Measurements from ENCODE around the gene CTIF. TPM values are rescaled to one million over a fixed set of nuclear protein-coding genes. Genes with fewer than 3 reads are reported as not detected.
A peak's percentile ranks its signal among the peaks of the same experiment; 100 is the strongest.

CTIF gene
- total and polyA plus RNA-seq, 10 donors, result 5.2 to 39.2 (median 18.5) TPM

- WGBS, 5 donors, result 83 to 94% (median 85%) methylated on average over 1 to 4 of the region's 4 CpGs
- Histone ChIP-seq H3K36me3 (peaks cover 4 to 19% (median 13%) of the 10 kb centered on the region in 6 donors), H3K4me3 (no peak overlapping the region), H3K9me3 (peaks cover 0 to 14% (median 11%) of the 10 kb centered on the region in 8 donors), H3K27me3 (replicated peaks in 1 of 7) (no peaks in the 10 kb centered on the region), H3K4me1 (peaks cover 4 to 53% (median 23%) of the 10 kb centered on the region in 6 donors), H3K27ac (peak overlapping the region in 1 of 8 donors; percentile 17)
- DNase-seq, result no peak
- TF ChIP-seq POLR2A (IDR thresholded peaks at IDR 0.05), result no peak
- intact Hi-C loops (cut with DNase I; ENCODE audit: low total_unique reads), result loop anchor here (10.0 kb wide), 4 partner anchors 370 to 740 kb away; no protein-coding TSS in a partner anchor
These were observed 136.0 kb downstream of the CTIF start for GRCh38 chr18:48674758-48675351.

GRCh38 chr18:48675352-48675761, 136.5 kb downstream of the CTIF start:
- Histone ChIP-seq H3K4me3 (no peak overlapping the region), H3K4me1 (peaks cover 4 to 59% (median 23%) of the 10 kb centered on the region in 6 donors), H3K36me3 (peaks cover 4 to 14% (median 12%) of the 10 kb centered on the region in 6 donors), H3K27ac (peak overlapping the region in 1 of 8 donors; percentile 17), H3K9me3 (peaks cover 0 to 14% (median 11%) of the 10 kb centered on the region in 8 donors), H3K27me3 (replicated peaks in 1 of 7) (no peaks in the 10 kb centered on the region)
- intact Hi-C loops (cut with DNase I; ENCODE audit: low total_unique reads), result loop anchor here (10.0 kb wide), 4 partner anchors 369 to 739 kb away; no protein-coding TSS in a partner anchor
- 10 to 21% (median 14%) methylated on average over 4 to 10 of the region's 10 CpGs for WGBS, 5 donors
- peak; percentile 96 for DNase-seq
- TF ChIP-seq POLR2A (IDR thresholded peaks at IDR 0.05), result no peak
- TF ChIP-seq POLR2AphosphoS5 (IDR thresholded peaks at IDR 0.05), result peak; percentile 37 to 69 (median 57)
- peak; percentile 85 to 96 (median 92) for TF ChIP-seq CTCF (IDR thresholded peaks at IDR 0.05 in 8 of 11, conservative IDR thresholded peaks at IDR 0.05 in 3 of 11)

- peak; percentile 71 for DNase-seq
- Histone ChIP-seq H3K4me3 (no peak overlapping the region), H3K27ac (no peak overlapping the region), H3K9me3 (peaks cover 0 to 9% (median 8%) of the 10 kb centered on the region in 8 donors), H3K36me3 (peaks cover 3 to 8% (median 8%) of the 10 kb centered on the region in 6 donors), H3K27me3 (replicated peaks in 1 of 7) (no peaks in the 10 kb centered on the region), H3K4me1 (peaks cover 4 to 64% (median 26%) of the 10 kb centered on the region in 6 donors)
- intact Hi-C loops (cut with DNase I; ENCODE audit: low total_unique reads), result loop anchor here (10.0 kb wide), 4 partner anchors 369 to 739 kb away; no protein-coding TSS in a partner anchor
- no peak for TF ChIP-seq POLR2A (IDR thresholded peaks at IDR 0.05)
- TF ChIP-seq CTCF (IDR thresholded peaks at IDR 0.05 in 8 of 11, conservative IDR thresholded peaks at IDR 0.05 in 3 of 11), result no peak
- TF ChIP-seq POLR2AphosphoS5 (IDR thresholded peaks at IDR 0.05), result no peak
- 76 to 92% (median 85%) methylated on average over 12 of the region's 12 CpGs for WGBS, 5 donors
These were observed 137.1 kb downstream of the CTIF start for GRCh38 chr18:48675912-48676311.

GRCh38 chr18:48676346-48676745, 137.5 kb downstream of the CTIF start:
- intact Hi-C loops (cut with DNase I; ENCODE audit: low total_unique reads), result loop anchor here (10.0 kb wide), 4 partner anchors 368 to 738 kb away; no protein-coding TSS in a partner anchor
- Histone ChIP-seq H3K9me3 (peaks cover 0 to 4% (median 3%) of the 10 kb centered on the region in 8 donors), H3K36me3 (peaks cover 0 to 4% (median 4%) of the 10 kb centered on the region in 6 donors), H3K4me3 (no peak overlapping the region), H3K27ac (peak overlapping the region in 1 of 8 donors; percentile 5), H3K27me3 (replicated peaks in 1 of 7) (no peaks in the 10 kb centered on the region), H3K4me1 (peaks cover 4 to 68% (median 28%) of the 10 kb centered on the region in 6 donors)
- peak; percentile 76 for DNase-seq
- 45 to 83% (median 62%) methylated on average over 6 to 8 of the region's 8 CpGs for WGBS, 5 donors
- TF ChIP-seq POLR2AphosphoS5 (IDR thresholded peaks at IDR 0.05), result no peak
- TF ChIP-seq POLR2A (IDR thresholded peaks at IDR 0.05), result no peak
- TF ChIP-seq CTCF (IDR thresholded peaks at IDR 0.05 in 8 of 11, conservative IDR thresholded peaks at IDR 0.05 in 3 of 11), result no peak
